NB4 (cell line): ENCODE results near the gene PATJ.

Source experiments
- CTCF ChIP-seq: IDR thresholded peaks from one replicate; pipeline ENCODE4 v1.5.1; 2012; ENCODE audit warnings: low read depth, low read length
- MAX ChIP-seq: IDR thresholded peaks from 2 replicates; pipeline ENCODE4 v1.6.1; 2011; ENCODE audit warnings: low read depth, low read length
- MYC ChIP-seq: IDR thresholded peaks from 2 replicates; pipeline ENCODE4 v1.6.1; 2011; ENCODE audit warnings: low read depth, low read length
- POLR2A ChIP-seq: IDR thresholded peaks from 2 replicates; pipeline ENCODE4 v1.6.1; 2011; ENCODE audit warnings: mild to moderate bottlenecking; ENCODE audit not compliant: insufficient read length; ENCODE audit errors: extremely low read depth

GRCh38 chr1:61997123-61997522, 254.8 kb downstream of the PATJ start:
- TF ChIP-seq CTCF, result no peak
- TF ChIP-seq POLR2A, result no peak
- no peak for TF ChIP-seq MAX
- no peak for TF ChIP-seq MYC
